ENCODE results near the gene WIZ. TPM values are rescaled to one million over a fixed set of nuclear protein-coding genes. Genes with fewer than 3 reads are reported as not detected.
A peak's percentile ranks its signal among the peaks of the same experiment; 100 is the strongest.

WIZ gene
- total RNA-seq, 1 experiment from 2014 or later = 27.3 TPM

DNA sequence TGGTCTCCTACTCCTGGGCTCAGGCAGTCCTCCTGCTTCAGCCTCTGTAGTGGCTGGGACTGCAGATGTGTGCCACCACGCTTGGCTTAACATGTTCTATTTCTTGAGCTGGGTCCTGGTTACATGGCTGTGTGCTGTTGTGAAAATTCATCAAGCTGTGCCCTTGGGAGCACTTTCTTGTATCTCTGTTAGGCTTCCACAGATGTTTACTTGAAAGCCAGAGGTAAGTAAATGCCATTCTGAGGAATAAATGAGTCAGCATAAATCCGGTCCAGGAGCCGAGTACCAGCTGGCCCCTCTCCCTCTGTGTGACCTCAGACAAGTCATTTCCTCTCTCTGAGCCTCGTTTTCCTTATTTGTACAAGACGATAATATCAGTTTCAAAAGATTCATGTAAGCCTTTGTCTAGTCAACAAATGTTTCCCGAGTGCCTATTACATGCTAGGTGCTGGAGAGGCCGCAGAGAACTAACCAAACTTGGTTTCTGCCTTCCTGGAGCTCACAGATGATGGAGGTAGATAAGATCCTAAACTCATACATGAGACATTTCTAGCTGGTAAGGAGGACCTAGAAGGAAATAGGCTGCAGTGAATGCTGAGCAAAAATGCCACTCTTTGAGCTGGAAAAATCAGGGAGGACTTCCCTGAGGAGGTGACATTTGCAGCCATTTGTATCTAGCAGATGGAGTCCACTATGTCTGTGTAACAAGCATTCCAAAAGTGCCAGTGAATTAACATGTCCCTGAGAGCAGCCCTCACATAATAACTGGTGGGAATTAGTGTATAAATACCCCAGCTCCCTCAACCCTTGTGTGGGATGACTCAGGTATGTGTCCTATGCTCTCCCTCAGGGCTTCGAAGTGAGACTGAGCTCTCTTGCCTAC, 17.3 kb upstream of the WIZ start:
- no peaks in the 10 kb centered on the region for H3K36me3 ChIP-seq (ENCODE audit: low read depth)
- ChIA-PET POLR2A (ENCODE audit: unreplicated experiment) (interaction anchor here (0.6 to 0.8 kb wide), 2 partner anchors 12 to 87 kb away, joined by 3 to 17 read pairs; partner anchors contain the start of gene PGLYRP2), CTCF (interaction anchor here (0.5 kb wide), 1 partner anchor 366 kb away, joined by 3 read pairs; no protein-coding TSS in a partner anchor)
- H3F3A ChIP-seq (ENCODE audit: insufficient read depth, low read depth) = peaks cover 14% of the 10 kb centered on the region; the same call in 1 of the 2 replicates
- no peaks in the 10 kb centered on the region for H3K27me3 ChIP-seq (ENCODE audit: insufficient read depth, low read depth)
- H3K4me3 ChIP-seq = no peak overlapping the region
- no TSS peak for BruUV-seq (replicated peaks)
- DNase-seq = peak in 1 of 2 experiments; percentile 80
- no peak overlapping the region for H3K27ac ChIP-seq
- no peaks in the 10 kb centered on the region for H3K9me3 ChIP-seq (ENCODE audit: insufficient read depth, low read depth)
- no peak for TF ChIP-seq EZH2 (IDR thresholded peaks at IDR 0.05; ENCODE audit: low read depth)
- TF ChIP-seq, protein P1, sequence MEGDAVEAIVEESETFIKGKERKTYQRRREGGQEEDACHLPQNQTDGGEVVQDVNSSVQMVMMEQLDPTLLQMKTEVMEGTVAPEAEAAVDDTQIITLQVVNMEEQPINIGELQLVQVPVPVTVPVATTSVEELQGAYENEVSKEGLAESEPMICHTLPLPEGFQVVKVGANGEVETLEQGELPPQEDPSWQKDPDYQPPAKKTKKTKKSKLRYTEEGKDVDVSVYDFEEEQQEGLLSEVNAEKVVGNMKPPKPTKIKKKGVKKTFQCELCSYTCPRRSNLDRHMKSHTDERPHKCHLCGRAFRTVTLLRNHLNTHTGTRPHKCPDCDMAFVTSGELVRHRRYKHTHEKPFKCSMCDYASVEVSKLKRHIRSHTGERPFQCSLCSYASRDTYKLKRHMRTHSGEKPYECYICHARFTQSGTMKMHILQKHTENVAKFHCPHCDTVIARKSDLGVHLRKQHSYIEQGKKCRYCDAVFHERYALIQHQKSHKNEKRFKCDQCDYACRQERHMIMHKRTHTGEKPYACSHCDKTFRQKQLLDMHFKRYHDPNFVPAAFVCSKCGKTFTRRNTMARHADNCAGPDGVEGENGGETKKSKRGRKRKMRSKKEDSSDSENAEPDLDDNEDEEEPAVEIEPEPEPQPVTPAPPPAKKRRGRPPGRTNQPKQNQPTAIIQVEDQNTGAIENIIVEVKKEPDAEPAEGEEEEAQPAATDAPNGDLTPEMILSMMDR (conservative IDR thresholded peaks at IDR 0.05) = no peak
- H3K9me2 ChIP-seq (ENCODE audit: insufficient read depth) = no peaks in the 10 kb centered on the region
- 0 out of 2 replicates have a peak overlapping the region, but pooled peaks have one; percentile 1 for H3K4me2 ChIP-seq
- no peaks in the 10 kb centered on the region for H3K79me2 ChIP-seq (ENCODE audit: low read depth)
- H3K4me1 ChIP-seq (replicated peaks; ENCODE audit: insufficient read depth) = peaks cover 9% of the 10 kb centered on the region; the same call in 1 of the 2 replicates
- no peak overlapping the region for H2AFZ ChIP-seq
- intact Hi-C loops (cut with micrococcal nuclease; ENCODE audit: unreplicated experiment) = no loop called here
- H4K20me1 ChIP-seq (ENCODE audit: insufficient read depth) = no peaks in the 10 kb centered on the region

DNA sequence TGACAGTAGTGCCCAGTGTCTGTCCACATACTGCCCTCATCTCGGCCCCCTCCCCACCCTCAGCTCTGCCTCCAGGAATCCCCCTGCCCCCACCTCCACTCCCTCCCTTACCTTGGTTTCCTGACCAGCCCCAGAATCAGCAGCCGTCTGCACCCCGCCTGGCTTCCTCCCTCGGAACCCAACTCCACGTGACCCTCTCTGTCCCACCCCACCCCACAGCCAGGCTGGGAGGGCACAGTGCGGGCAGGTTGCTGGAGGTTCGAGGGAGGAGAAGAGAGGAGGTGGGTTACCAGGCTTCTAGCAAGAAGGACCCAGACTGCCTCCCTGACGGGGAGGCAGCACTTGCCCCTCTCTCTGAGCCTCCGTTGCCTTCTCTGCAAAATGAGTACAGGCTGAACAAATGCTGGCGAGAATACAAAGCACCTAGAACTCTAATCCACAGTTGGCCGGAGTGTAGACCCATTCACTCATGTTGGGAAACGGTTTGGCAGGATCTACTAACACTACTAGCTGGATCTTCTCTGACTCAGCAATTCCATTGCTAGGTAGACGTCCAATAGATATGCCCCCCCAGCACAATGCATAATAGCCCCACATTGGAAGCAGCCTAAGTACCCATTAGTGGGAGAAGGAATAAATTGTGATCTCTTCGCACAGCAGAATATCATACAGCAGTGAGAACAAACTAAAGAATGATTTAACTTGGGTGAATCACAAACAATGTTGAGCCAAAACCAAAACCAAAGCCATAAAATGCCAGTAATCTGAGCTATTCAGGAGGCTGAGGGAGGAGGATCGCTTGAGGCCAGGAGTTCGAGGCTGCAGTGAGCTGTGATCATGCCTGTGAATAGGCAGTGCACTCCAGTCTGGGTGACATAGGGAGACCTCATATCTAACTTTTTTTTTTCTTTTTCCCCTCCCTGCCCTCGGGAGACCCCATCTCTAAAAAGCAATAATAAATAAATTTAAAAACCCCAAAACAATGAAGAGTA, 14.9 kb upstream of the WIZ start, which contains the start of gene RASAL3:
Gene RASAL3, minus strand, starts transcription at position 151 of the 992 bp plus-strand sequence. CDS start 186 bp downstream, outside the sequence.
- Histone ChIP-seq H3K4me3 (no peak within 1 kb of the TSS), H3K36me3 (ENCODE audit: low read depth) (no peaks in the 10 kb centered on the region), H3K9me2 (ENCODE audit: insufficient read depth) (no peaks in the 10 kb centered on the region), H2AFZ (no peak within 1 kb of the TSS), H3K27ac (no peak within 1 kb of the TSS), H3K4me2 (no peak within 1 kb of the TSS), H3K4me1 (replicated peaks; ENCODE audit: insufficient read depth) (peaks cover 9% of the 10 kb centered on the region; the same call in 1 of the 2 replicates), H3K9me3 (ENCODE audit: insufficient read depth, low read depth) (no peaks in the 10 kb centered on the region), H3K27me3 (ENCODE audit: insufficient read depth, low read depth) (no peaks in the 10 kb centered on the region), H3K79me2 (ENCODE audit: low read depth) (no peaks in the 10 kb centered on the region), H4K20me1 (ENCODE audit: insufficient read depth) (no peaks in the 10 kb centered on the region; the same call in 1 of the 2 replicates), H3F3A (ENCODE audit: insufficient read depth, low read depth) (peaks cover 14% of the 10 kb centered on the region; the same call in 1 of the 2 replicates)
- DNase-seq = no peak
- ChIA-PET CTCF (no interaction called here), POLR2A (ENCODE audit: unreplicated experiment) (no interaction called here)
- intact Hi-C loops (cut with micrococcal nuclease; ENCODE audit: unreplicated experiment) = no loop called here
- TF ChIP-seq, protein P1 (conservative IDR thresholded peaks at IDR 0.05) = no peak
- TF ChIP-seq EZH2 (IDR thresholded peaks at IDR 0.05; ENCODE audit: low read depth) = no peak
- no TSS peak for BruUV-seq (replicated peaks)

Data from PC-9 (cell line).